ENCODE data around the gene GALNT15.
A peak's percentile ranks its signal among the peaks of the same experiment; 100 is the strongest.

Gene GALNT15

GRCh38 chr3:16240229-16241023 lies 65.9 kb downstream of the GALNT15 start:
- no peak overlapping the region for H3K4me3 ChIP-seq (ENCODE audit: low read depth, low read length)
- no peak for TF ChIP-seq CTCF (IDR thresholded peaks at IDR 0.05; ENCODE audit: insufficient read depth, low read length, missing control alignments)
- DNase-seq (ENCODE audit: low read depth, low spot score) = peak; percentile 34
- POLR2A ChIA-PET = no interaction called here
- CTCF ChIA-PET = interaction anchor here (0.7 to 4.7 kb wide), 6 partner anchors 12 to 1133 kb away, joined by 3 to 86 read pairs (median 3); no protein-coding TSS in a partner anchor

GRCh38 chr3:16241225-16241624 lies 66.7 kb downstream of the GALNT15 start:
- no peak overlapping the region for H3K4me3 ChIP-seq (ENCODE audit: low read depth, low read length)
- CTCF ChIA-PET = interaction anchor here (0.7 to 4.7 kb wide), 6 partner anchors 11 to 1133 kb away, joined by 3 to 86 read pairs (median 3); no protein-coding TSS in a partner anchor
- TF ChIP-seq CTCF (IDR thresholded peaks at IDR 0.05; ENCODE audit: insufficient read depth, low read length, missing control alignments) = no peak
- no peak for DNase-seq (ENCODE audit: low read depth, low spot score)
- POLR2A ChIA-PET = no interaction called here

GRCh38 chr3:16242177-16242576 lies 67.7 kb downstream of the GALNT15 start:
- POLR2A ChIA-PET = no interaction called here
- no peak for DNase-seq (ENCODE audit: low read depth, low spot score)
- CTCF ChIA-PET = interaction anchor here (0.9 to 4.7 kb wide), 5 partner anchors 9 to 426 kb away, joined by 3 to 86 read pairs (median 5); no protein-coding TSS in a partner anchor
- no peak overlapping the region for H3K4me3 ChIP-seq (ENCODE audit: low read depth, low read length)
- no peak for TF ChIP-seq CTCF (IDR thresholded peaks at IDR 0.05; ENCODE audit: insufficient read depth, low read length, missing control alignments)

GRCh38 chr3:16243706-16244490 lies 69.4 kb downstream of the GALNT15 start:
- ChIA-PET POLR2A (interaction anchor here (0.6 to 0.7 kb wide), 3 partner anchors 21 to 390 kb away, joined by 3 to 5 read pairs (median 4); partner anchors contain the start of genes DPH3, GALNT15 and OXNAD1), CTCF (interaction anchor here (0.5 to 4.7 kb wide), 21 partner anchors 8 to 448 kb away, joined by 3 to 86 read pairs (median 4); partner anchors contain the start of genes DPH3 and OXNAD1)
- DNase-seq (ENCODE audit: low read depth, low spot score) = no peak
- no peak for TF ChIP-seq CTCF (IDR thresholded peaks at IDR 0.05; ENCODE audit: insufficient read depth, low read length, missing control alignments)
- no peak overlapping the region for H3K4me3 ChIP-seq (ENCODE audit: low read depth, low read length)

- ChIA-PET POLR2A (no interaction called here), CTCF (interaction anchor here (0.7 to 1.7 kb wide), 13 partner anchors 9 to 1045 kb away, joined by 3 to 20 read pairs (median 4); no protein-coding TSS in a partner anchor)
- no peak for TF ChIP-seq CTCF (IDR thresholded peaks at IDR 0.05; ENCODE audit: insufficient read depth, low read length, missing control alignments)
- no peak for DNase-seq (ENCODE audit: low read depth, low spot score)
- H3K4me3 ChIP-seq (ENCODE audit: low read depth, low read length) = no peak overlapping the region
These were observed 71.1 kb downstream of the GALNT15 start for GRCh38 chr3:16245609-16246008.

Measured in AG04449 (cell line).